H9 (cell line): ENCODE data around the gene CLCN2. TPM values are rescaled to one million over a fixed set of nuclear protein-coding genes. Genes with fewer than 3 reads are reported as not detected.

Experiments used
- DNase-seq: peaks from one replicate; pipeline ENCODE4 v3.0.0-alpha.2; 2017
- H2AFZ ChIP-seq: one replicate; pipeline ENCODE4 v1.6.1; 2013; ENCODE audit warnings: mild to moderate bottlenecking, low read length, control low read depth, moderate library complexity
- H2AK5ac ChIP-seq: 2 replicates; pipeline ENCODE4 v1.6.1; 2013; ENCODE audit warnings: low read length, control low read depth, mixed read lengths; ENCODE audit not compliant: insufficient read length
- H2BK120ac ChIP-seq: one replicate; pipeline ENCODE4 v1.6.1; 2013; ENCODE audit warnings: low read depth, mild to moderate bottlenecking, low read length, control low read depth, inconsistent platforms; ENCODE audit not compliant: poor library complexity, severe bottlenecking
- H2BK12ac ChIP-seq: 2 replicates; pipeline ENCODE4 v1.6.1; 2013; ENCODE audit warnings: low read length, control low read depth, mixed read lengths, low read depth; ENCODE audit not compliant: insufficient read length
- H2BK15ac ChIP-seq: 2 replicates; pipeline ENCODE4 v1.6.1; 2013; ENCODE audit warnings: low read depth, low read length, control low read depth
- H2BK20ac ChIP-seq: one replicate; pipeline ENCODE4 v1.6.1; 2013; ENCODE audit warnings: low read depth, mild to moderate bottlenecking, low read length, control low read depth, inconsistent platforms; ENCODE audit not compliant: poor library complexity, severe bottlenecking
- H2BK5ac ChIP-seq: 2 replicates; pipeline ENCODE4 v1.6.1; 2013; ENCODE audit warnings: low read length, control low read depth, mixed read lengths; ENCODE audit not compliant: insufficient read length
- H3K14ac ChIP-seq: 2 replicates; pipeline ENCODE4 v1.6.1; 2013; ENCODE audit warnings: low read length, control low read depth; ENCODE audit not compliant: insufficient read depth
- H3K18ac ChIP-seq: 2 replicates; pipeline ENCODE4 v1.6.1; 2013; ENCODE audit warnings: low read depth, mild to moderate bottlenecking, mixed read lengths, low read length, control low read depth; ENCODE audit not compliant: insufficient read length
- H3K23ac ChIP-seq: 2 replicates; pipeline ENCODE4 v1.6.1; 2013; ENCODE audit warnings: low read length, control low read depth, mixed read lengths, low read depth; ENCODE audit not compliant: insufficient read length
- H3K23me2 ChIP-seq: 2 replicates; pipeline ENCODE4 v1.6.1; 2013; ENCODE audit warnings: low read depth, mild to moderate bottlenecking, mixed read lengths, low read length, control low read depth; ENCODE audit not compliant: insufficient read length, poor library complexity, severe bottlenecking
- H3K27ac ChIP-seq: 2 replicates; pipeline ENCODE4 v1.5.1; 2013; ENCODE audit warnings: low read length, control low read depth, mixed read lengths, low read depth; ENCODE audit not compliant: insufficient read length
- H3K27me3 ChIP-seq: 2 replicates; pipeline ENCODE4 v1.6.1; 2013; ENCODE audit warnings: low read length, control low read depth, inconsistent platforms; ENCODE audit not compliant: insufficient read depth
- H3K4ac ChIP-seq: 2 replicates; pipeline ENCODE4 v1.6.1; 2013; ENCODE audit warnings: low read depth, mild to moderate bottlenecking, control low read depth, inconsistent platforms, low read length, moderate library complexity
- H3K4me1 ChIP-seq: 2 replicates; pipeline ENCODE4 v1.6.1; 2013; ENCODE audit warnings: low read length, control low read depth, inconsistent platforms; ENCODE audit not compliant: insufficient read depth
- H3K4me2 ChIP-seq: 2 replicates; pipeline ENCODE4 v1.6.1; 2013; ENCODE audit warnings: low read length, control low read depth, mixed read lengths; ENCODE audit not compliant: insufficient read length, insufficient read depth
- H3K56ac ChIP-seq: 2 replicates; pipeline ENCODE4 v1.6.1; 2013; ENCODE audit warnings: low read depth, mild to moderate bottlenecking, mixed read lengths, low read length, control low read depth; ENCODE audit not compliant: insufficient read length
- H3K79me1 ChIP-seq: 2 replicates; pipeline ENCODE4 v1.6.1; 2013; ENCODE audit warnings: low read depth, mild to moderate bottlenecking, moderate library complexity, low read length, control low read depth, inconsistent platforms; ENCODE audit not compliant: insufficient read depth, poor library complexity, severe bottlenecking
- H3K79me2 ChIP-seq: 2 replicates; pipeline ENCODE4 v1.6.1; 2013; ENCODE audit warnings: low read length, control low read depth, inconsistent platforms; ENCODE audit not compliant: insufficient read depth
- H3K9ac ChIP-seq: 2 replicates; pipeline ENCODE4 v1.6.1; 2013; ENCODE audit warnings: low read length, control low read depth, mixed read lengths; ENCODE audit not compliant: insufficient read length; ENCODE audit errors: extremely low read depth
- H3K9me3 ChIP-seq: one replicate; pipeline ENCODE4 v1.6.1; 2013; ENCODE audit warnings: low read depth, low read length, inconsistent platforms; ENCODE audit not compliant: control insufficient read depth
- H3T11ph ChIP-seq: one replicate; pipeline ENCODE4 v1.6.1; 2013; ENCODE audit warnings: mild to moderate bottlenecking, low read length, control low read depth, inconsistent platforms
- H4K20me1 ChIP-seq: one replicate; pipeline ENCODE4 v1.6.1; 2013; ENCODE audit not compliant: control insufficient read depth, insufficient read length, insufficient read depth
- H4K5ac ChIP-seq: 2 replicates; pipeline ENCODE4 v1.6.1; 2013; ENCODE audit warnings: low read depth, mild to moderate bottlenecking, mixed read lengths, low read length, control low read depth; ENCODE audit not compliant: insufficient read length
- H4K8ac ChIP-seq: replicated peaks from 2 replicates; pipeline ENCODE4 v1.6.1; 2013; ENCODE audit warnings: low read length, control low read depth, mixed read lengths, low read depth; ENCODE audit not compliant: insufficient read length
- H4K91ac ChIP-seq: 2 replicates; pipeline ENCODE4 v1.6.1; 2013; ENCODE audit warnings: low read depth, mild to moderate bottlenecking, moderate library complexity, mixed read lengths, low read length, control low read depth; ENCODE audit not compliant: insufficient read length
- H3K27ac Mint-ChIP-seq, 3 experiments: 2 replicates in 2 of 3; 3 replicates in 1 of 3; pipeline ENCODE4 v1.8.0; 2020 to 2021; ENCODE audit warnings: mixed read lengths in 3 of 3, mild to moderate bottlenecking in 1 of 3, moderate library complexity in 1 of 3
- H3K27me3 Mint-ChIP-seq: 2 replicates; pipeline ENCODE4 v1.8.0; 2021; ENCODE audit warnings: low read depth, mild to moderate bottlenecking, moderate library complexity, mixed read lengths
- H3K36me3 Mint-ChIP-seq, 3 experiments: 2 replicates in 2 of 3; 3 replicates in 1 of 3; pipeline ENCODE4 v1.8.0; 2020 to 2021; ENCODE audit warnings: low read depth in 3 of 3, mixed read lengths in 3 of 3; ENCODE audit not compliant: insufficient read depth in 1 of 3
- H3K4me1 Mint-ChIP-seq, 2 experiments: 2 replicates each; pipeline ENCODE4 v1.8.0; 2020; ENCODE audit warnings: mixed read lengths in 2 of 2
- H3K4me3 Mint-ChIP-seq, 2 experiments: 2 replicates in 1 of 2; 3 replicates in 1 of 2; pipeline ENCODE4 v1.8.0; 2020 to 2021; ENCODE audit warnings: mild to moderate bottlenecking in 2 of 2, mixed read lengths in 2 of 2, moderate library complexity in 1 of 2
- H3K9me3 Mint-ChIP-seq, 2 experiments: 2 replicates in 1 of 2; 3 replicates in 1 of 2; pipeline ENCODE4 v1.8.0; 2020; ENCODE audit warnings: mild to moderate bottlenecking in 2 of 2, mixed read lengths in 2 of 2, moderate library complexity in 1 of 2
- CTCF ChIP-seq: fragments of 200-600 bp; sonication (generic); conservative IDR thresholded peaks from 3 replicates; pipeline ENCODE4 v1.8.0; 2021; ENCODE audit warnings: antibody characterized with exemption, mild to moderate bottlenecking
- WGBS: extraction: QIAGEN DNeasy Blood & Tissue Kit; methylation state at CpG from one replicate; pipeline ENCODE4 v1.1.7; 2013; ENCODE audit warnings: missing lambda C conversion rate, low lambda C conversion rate, mixed read lengths; ENCODE audit not compliant: insufficient read length; ENCODE audit errors: extremely low coverage; 5-methylcytosine and 5-hydroxymethylcytosine counted together
- total RNA-seq: library from RNA; stranded (reverse); gene quantifications from 2 replicates; pipeline ENCODE4 v1.2.1, GENCODE V29; 2021

CLCN2 gene
- total RNA-seq, 1 experiment from 2014 or later: 17.2 TPM

GRCh38 chr3:184360070-184360928, 1.1 kb downstream of the CLCN2 start:
- H2AK5ac ChIP-seq: no peak overlapping the region
- no peaks in the 10 kb centered on the region for H3K9me3 ChIP-seq
- no peaks in the 10 kb centered on the region for H3K79me1 ChIP-seq
- Mint-ChIP-seq H3K27me3 (peaks cover 8% of the 10 kb centered on the region), H3K4me1 (peaks cover 23 to 26% of the 10 kb centered on the region in 2 experiments), H3K27ac (peak overlapping the region in 1 of 3 experiments; percentile 15; a peak in 1 of 7 replicates), H3K9me3 (no peaks in the 10 kb centered on the region; a peak in 1 of 5 replicates), H3K36me3 (peaks cover 22 to 43% (median 38%) of the 10 kb centered on the region in 3 experiments; a peak in 6 of 7 replicates), H3K4me3 (peak overlapping the region; percentile 62 to 90)
- H3K23ac ChIP-seq: no peak overlapping the region
- H3T11ph ChIP-seq: no peak overlapping the region
- H4K91ac ChIP-seq: no peak overlapping the region
- no peak overlapping the region for H4K8ac ChIP-seq
- H3K18ac ChIP-seq: no peak overlapping the region
- peaks cover 2% of the 10 kb centered on the region for H4K20me1 ChIP-seq
- H3K9ac ChIP-seq: no peak overlapping the region
- no peak overlapping the region for H2BK12ac ChIP-seq
- no peak overlapping the region for H2BK120ac ChIP-seq
- H2BK20ac ChIP-seq: no peak overlapping the region
- H3K27me3 ChIP-seq: no peaks in the 10 kb centered on the region; the same call in 1 of the 2 replicates
- no peak overlapping the region for H2BK15ac ChIP-seq
- DNase-seq: peak; percentile 20
- H2AFZ ChIP-seq: no peak overlapping the region
- no peak overlapping the region for H3K4ac ChIP-seq
- TF ChIP-seq CTCF: no peak
- H3K27ac ChIP-seq: no peak overlapping the region
- no peak overlapping the region for H2BK5ac ChIP-seq
- no peak overlapping the region for H4K5ac ChIP-seq
- H3K4me2 ChIP-seq: peak overlapping the region; percentile 70
- no peak overlapping the region for H3K14ac ChIP-seq
- peaks cover 2% of the 10 kb centered on the region; the same call in 1 of the 2 replicates for H3K4me1 ChIP-seq
- 94% methylated on average over 2 of the region's 12 CpGs for WGBS
- no peaks in the 10 kb centered on the region; the same call in 1 of the 2 replicates for H3K79me2 ChIP-seq
- no peak overlapping the region for H3K56ac ChIP-seq
- peaks cover 25% of the 10 kb centered on the region for H3K23me2 ChIP-seq
